Chondrocyte (in vitro differentiated cells): ENCODE data around the gene ASIC3. TPM values are rescaled to one million over a fixed set of nuclear protein-coding genes. Genes with fewer than 3 reads are reported as not detected.

Experiments used
- DNase-seq: peaks from one replicate; pipeline ENCODE4 v3.0.0; 2021; ENCODE audit warnings: mixed read lengths, low spot score
- H3K27ac Mint-ChIP-seq: one replicate; pipeline ENCODE4 v1.8.0; 2021; ENCODE audit warnings: mild to moderate bottlenecking, moderate library complexity, mixed read lengths; ENCODE audit not compliant: unreplicated experiment
- H3K27me3 Mint-ChIP-seq: 2 replicates; pipeline ENCODE4 v1.8.0; 2021; ENCODE audit warnings: low read depth, mixed read lengths
- H3K36me3 Mint-ChIP-seq: 2 replicates; pipeline ENCODE4 v1.8.0; 2021; ENCODE audit warnings: low read depth, mixed read lengths
- H3K4me1 Mint-ChIP-seq: 2 replicates; pipeline ENCODE4 v1.8.0; 2021; ENCODE audit warnings: low read depth, mild to moderate bottlenecking, mixed read lengths
- H3K4me3 Mint-ChIP-seq: one replicate; pipeline ENCODE4 v1.8.0; 2021; ENCODE audit warnings: mild to moderate bottlenecking, moderate library complexity, mixed read lengths; ENCODE audit not compliant: unreplicated experiment
- H3K9me3 Mint-ChIP-seq: 2 replicates; pipeline ENCODE4 v1.8.0; 2021; ENCODE audit warnings: low read depth, mixed read lengths
- total RNA-seq: library from RNA; stranded (reverse); gene quantifications from 3 replicates; pipeline ENCODE4 v1.2.1, GENCODE V29; 2021
- TF ChIP-seq, protein P1 (sequence below): fragments of 200-600 bp; sonication (generic); IDR thresholded peaks from 2 replicates; pipeline ENCODE4 v1.5.0; 2021; ENCODE audit warnings: antibody characterized with exemption, mild to moderate bottlenecking, moderate library complexity

Gene ASIC3
- total RNA-seq, 1 donor from 2014 or later = 2.4 TPM

DNA sequence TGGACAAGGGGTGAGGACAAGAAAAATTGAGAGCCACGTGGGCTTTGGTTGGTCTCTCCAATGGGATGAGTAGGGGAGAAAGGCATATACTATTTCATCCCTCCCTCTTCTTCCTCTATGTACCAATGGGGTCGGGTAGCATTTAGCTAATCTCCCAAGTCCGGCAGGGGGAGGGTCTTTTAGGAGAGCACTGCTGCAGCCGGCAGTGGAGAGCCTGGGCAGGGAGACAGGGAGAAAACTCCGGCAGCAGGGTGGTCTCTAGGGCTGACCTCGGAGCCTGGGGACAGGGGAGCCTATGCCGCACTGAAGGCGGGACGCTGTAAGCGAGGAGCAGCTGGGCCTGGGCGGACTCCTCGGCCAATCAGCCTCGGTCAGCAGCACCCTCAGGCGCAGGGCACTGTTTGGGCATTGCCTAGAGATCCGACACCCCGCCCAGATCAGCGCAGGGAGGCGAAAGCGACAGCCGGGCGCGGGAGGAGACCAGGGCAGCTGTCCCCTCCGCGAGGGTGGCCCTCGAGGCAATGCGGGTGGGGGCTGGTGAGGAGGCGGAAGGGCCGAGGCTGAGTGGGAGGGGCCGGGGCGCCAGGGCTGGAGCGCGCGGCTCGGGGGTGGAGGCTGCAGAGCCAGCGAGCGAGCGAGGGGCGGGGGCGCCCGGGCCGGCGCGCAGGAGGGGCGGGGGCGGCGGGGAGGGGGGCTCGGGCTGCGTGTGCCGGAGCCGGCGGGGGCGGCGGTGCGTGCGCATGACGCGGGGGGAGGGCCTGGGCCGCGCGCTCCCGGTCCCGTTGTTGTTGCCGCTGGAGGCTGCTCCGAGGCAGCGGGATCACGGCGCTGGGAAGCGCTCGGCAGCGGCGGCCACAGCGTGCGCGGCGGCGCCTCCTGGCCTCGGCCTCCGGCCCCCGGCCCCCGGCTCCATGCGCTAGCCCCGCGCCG is 37.6 kb downstream of the ASIC3 start, which contains the start of gene AGAP3:
TSS of gene AGAP3 (plus strand) at position 785 of the 930 bp plus-strand sequence. CDS start 267 bp downstream, outside the sequence.
- Mint-ChIP-seq H3K27me3 (no peaks in the 10 kb centered on the region), H3K27ac (peak within 1 kb of the TSS; percentile 89), H3K9me3 (no peaks in the 10 kb centered on the region), H3K4me3 (peak within 1 kb of the TSS; percentile 79), H3K36me3 (no peaks in the 10 kb centered on the region), H3K4me1 (peaks cover 52% of the 10 kb centered on the region)
- DNase-seq = no peak
- TF ChIP-seq, protein P1, sequence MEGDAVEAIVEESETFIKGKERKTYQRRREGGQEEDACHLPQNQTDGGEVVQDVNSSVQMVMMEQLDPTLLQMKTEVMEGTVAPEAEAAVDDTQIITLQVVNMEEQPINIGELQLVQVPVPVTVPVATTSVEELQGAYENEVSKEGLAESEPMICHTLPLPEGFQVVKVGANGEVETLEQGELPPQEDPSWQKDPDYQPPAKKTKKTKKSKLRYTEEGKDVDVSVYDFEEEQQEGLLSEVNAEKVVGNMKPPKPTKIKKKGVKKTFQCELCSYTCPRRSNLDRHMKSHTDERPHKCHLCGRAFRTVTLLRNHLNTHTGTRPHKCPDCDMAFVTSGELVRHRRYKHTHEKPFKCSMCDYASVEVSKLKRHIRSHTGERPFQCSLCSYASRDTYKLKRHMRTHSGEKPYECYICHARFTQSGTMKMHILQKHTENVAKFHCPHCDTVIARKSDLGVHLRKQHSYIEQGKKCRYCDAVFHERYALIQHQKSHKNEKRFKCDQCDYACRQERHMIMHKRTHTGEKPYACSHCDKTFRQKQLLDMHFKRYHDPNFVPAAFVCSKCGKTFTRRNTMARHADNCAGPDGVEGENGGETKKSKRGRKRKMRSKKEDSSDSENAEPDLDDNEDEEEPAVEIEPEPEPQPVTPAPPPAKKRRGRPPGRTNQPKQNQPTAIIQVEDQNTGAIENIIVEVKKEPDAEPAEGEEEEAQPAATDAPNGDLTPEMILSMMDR = peak; percentile 26

DNA sequence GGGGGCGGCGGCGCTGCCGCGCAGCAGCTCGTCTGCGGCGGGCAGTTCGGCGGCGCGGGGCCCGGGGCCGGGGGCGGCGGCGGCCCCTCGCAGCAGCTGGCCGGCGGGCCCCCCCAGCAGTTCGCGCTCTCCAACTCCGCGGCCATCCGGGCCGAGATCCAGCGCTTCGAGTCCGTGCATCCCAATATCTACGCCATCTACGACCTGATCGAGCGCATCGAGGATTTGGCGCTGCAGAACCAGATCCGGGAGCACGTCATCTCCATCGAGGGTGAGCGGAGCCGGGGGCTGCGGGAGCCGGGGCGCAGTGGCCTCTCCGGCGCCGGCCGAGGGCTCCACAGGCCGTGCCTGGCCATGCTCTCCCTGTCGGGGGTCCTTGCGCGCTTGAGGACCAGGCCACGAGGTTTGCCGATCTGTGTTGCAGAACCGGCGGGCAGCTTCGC is 38.5 kb downstream of the ASIC3 start:
- H3K27ac Mint-ChIP-seq = peak overlapping the region; percentile 89
- H3K36me3 Mint-ChIP-seq = no peaks in the 10 kb centered on the region
- H3K27me3 Mint-ChIP-seq = no peaks in the 10 kb centered on the region
- TF ChIP-seq, protein P1 = no peak
- H3K4me1 Mint-ChIP-seq = peaks cover 52% of the 10 kb centered on the region
- DNase-seq = no peak
- no peaks in the 10 kb centered on the region for H3K9me3 Mint-ChIP-seq
- H3K4me3 Mint-ChIP-seq = peak overlapping the region; percentile 78

DNA sequence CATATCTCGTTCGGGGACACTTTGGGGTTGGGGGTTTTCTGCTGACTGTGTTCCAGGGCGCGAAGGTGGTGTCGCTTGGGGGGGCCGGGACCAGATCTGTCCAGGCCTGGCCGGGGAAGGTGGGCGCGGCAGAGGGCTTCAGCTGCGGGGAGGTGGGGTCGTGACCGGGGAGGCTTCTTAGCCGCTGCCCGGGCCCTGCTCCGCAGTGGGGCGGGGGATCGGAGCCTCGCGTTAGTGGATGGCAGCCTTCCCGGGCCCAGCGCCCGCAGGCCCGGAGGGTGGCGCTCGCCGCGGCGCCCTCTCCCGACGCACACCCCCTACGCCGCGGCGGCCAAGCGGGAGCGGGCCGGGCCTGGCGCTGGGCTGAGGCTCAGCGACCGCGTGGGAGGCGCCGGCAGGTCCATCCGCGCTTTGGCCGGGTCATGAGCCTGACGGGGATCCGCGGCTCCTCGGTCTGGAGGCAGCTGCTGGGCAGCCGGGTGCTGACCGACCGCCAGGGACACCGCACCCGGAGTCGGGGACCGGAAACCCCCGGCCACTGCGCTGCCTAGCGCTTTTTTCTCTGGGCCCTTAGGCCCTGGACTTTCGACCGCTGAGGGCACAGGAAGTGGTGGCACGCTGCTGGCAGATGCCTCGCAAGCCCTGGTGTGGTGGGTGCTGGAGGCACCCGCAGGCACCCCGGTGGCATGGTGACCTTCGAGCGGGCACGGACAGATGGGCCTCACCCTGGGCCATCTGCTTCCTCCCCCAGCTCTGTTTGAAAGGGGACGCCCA is 39.1 kb downstream of the ASIC3 start:
- TF ChIP-seq, protein P1 = peak; percentile 71
- Mint-ChIP-seq H3K36me3 (no peaks in the 10 kb centered on the region), H3K27me3 (no peaks in the 10 kb centered on the region), H3K27ac (peak overlapping the region; percentile 99), H3K4me3 (peak overlapping the region; percentile 78), H3K9me3 (no peaks in the 10 kb centered on the region), H3K4me1 (peaks cover 46% of the 10 kb centered on the region)
- DNase-seq = no peak

DNA sequence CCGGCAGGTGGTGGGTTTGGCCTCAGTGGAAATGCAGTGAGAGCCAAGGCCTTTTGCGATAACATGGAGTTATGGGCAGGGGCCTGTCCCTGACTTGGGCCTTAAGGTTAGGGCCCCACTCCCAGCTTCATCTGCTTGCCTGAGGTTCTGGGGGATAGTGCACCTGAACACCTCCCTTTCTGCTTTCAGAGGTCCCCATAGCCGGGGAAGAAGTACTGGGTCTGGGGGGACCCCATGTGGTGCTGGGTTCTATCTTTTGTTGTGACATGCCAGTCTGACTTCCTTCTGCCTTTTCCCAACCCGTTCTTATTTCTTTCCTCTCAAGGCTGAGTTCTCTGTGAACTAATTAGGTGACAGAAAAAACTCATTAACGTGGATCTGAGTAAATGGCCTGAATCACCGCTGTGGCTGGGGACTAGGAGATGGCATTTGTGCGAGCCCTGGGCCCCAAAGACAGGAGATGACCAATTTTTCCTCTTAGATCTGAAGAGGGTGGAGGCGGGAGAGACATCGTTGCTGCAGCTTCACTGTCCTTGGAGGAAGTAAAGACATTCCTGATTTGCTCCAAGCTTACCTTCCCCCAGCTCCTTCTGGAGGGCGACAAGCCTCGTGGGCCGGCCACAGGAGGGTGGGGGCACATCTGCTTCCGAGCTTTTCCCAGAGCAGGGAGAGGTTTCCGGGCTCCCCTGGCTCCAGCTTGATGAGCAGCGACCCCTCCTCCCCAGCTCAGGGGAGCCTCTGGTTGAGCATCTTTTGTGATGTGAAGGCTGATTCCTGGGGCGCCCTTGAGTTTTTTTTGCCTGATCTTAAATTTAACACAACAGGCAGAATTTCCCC is 39.9 kb downstream of the ASIC3 start:
- H3K27ac Mint-ChIP-seq = peak overlapping the region; percentile 99
- H3K4me3 Mint-ChIP-seq = peak overlapping the region; percentile 78
- no peak for DNase-seq
- no peaks in the 10 kb centered on the region for H3K9me3 Mint-ChIP-seq
- H3K4me1 Mint-ChIP-seq = peaks cover 40% of the 10 kb centered on the region
- H3K36me3 Mint-ChIP-seq = no peaks in the 10 kb centered on the region
- no peaks in the 10 kb centered on the region for H3K27me3 Mint-ChIP-seq
- TF ChIP-seq, protein P1 = no peak
